HuH-7.5 (cell line): ENCODE data around the gene PROK2.

Experiments used
- DNase-seq: peaks from one replicate; pipeline ENCODE4 v3.0.0; 2011; ENCODE audit warnings: low spot score

The PROK2 gene

GRCh38 chr3:71786551-71786950 lies 1.6 kb upstream of the PROK2 start:
- DNase-seq, result no peak

DNA sequence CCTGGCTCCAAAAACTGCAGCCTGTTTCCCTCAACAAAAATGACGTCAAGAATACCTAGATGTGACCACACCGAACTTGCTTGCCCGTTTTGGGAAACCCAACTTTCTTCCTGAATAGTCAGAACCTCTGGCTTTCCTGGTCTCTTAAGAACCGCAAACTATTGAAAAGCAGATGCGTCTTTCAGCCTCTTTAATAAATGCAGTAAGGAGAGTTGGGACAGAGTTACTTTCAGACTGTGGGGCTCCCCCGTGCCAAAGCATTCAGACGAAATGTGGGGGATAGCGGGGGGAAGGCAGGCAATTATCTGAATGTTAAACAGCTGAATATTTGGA lies 1.2 kb upstream of the PROK2 start:
- no peak for DNase-seq

- no peak for DNase-seq
Observed at GRCh38 chr3:71785532-71786216, 726 bp upstream of the PROK2 start.

- no peak for DNase-seq
Observed at GRCh38 chr3:71784201-71784913, 591 bp downstream of the PROK2 start.

- DNase-seq, result no peak
Observed at GRCh38 chr3:71783152-71783551, 1.8 kb downstream of the PROK2 start.

- DNase-seq, result no peak
Observed at GRCh38 chr3:71780430-71780829, 4.5 kb downstream of the PROK2 start.

- no peak for DNase-seq
Observed at GRCh38 chr3:71779674-71780377, 5.1 kb downstream of the PROK2 start.

DNA sequence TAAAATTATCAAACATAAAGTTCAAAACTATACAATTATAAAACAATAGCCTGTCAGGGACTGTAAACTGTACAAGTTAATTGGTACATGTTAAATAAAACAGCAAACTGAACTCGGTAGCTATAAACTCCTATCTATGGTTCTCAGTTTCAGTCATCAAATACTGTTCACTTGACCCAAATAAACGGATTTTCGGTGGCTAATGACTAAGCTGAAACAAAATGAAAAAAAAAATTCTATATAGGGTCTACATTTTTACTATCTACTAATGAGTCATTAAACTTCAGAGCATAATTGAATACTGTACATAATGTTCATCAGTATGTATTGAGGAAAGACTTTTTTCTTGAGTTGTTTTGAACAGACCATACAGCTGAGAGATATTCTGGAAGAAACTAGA lies 6.6 kb downstream of the PROK2 start:
- DNase-seq, result no peak

- DNase-seq, result no peak
Observed at GRCh38 chr3:71776538-71776937, 8.4 kb downstream of the PROK2 start.

DNA sequence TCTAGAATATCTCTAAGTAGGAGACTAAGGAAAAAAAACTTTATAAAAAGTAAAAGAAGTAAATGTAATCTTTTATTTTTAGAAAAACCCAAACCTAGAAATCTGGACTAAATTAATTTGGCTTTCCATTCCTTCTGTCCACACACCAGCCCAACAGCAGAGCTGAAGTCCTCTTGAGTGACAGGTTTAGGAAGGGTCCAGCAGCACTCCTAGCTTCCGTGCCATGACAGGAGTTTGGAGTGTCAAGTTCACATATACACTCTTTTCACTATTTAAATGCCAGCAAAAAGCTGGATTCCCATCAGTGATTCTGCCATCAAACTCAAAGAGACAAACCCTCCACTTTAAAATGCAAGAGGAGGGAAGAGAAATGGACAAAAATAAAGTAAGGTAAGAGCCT lies 13.1 kb downstream of the PROK2 start:
- no peak for DNase-seq

DNA sequence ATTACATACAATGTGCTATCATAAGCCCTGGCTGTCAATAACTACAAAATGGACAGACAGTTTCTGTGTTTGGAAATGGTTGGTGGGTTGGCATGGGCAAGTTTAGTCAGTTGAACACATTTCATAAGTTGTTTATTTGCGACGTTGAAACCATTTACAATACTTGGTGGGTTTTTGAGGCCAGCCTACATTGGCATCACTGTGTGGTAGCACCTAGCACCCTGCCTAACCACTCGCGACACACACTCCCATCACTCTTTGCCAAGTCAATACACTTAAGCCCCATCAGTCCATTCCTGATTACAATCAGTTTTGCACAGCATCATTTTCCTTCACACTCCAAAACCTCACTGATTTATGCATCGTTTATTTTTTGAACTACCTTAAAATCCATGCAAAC lies 13.8 kb downstream of the PROK2 start:
- no peak for DNase-seq

- no peak for DNase-seq
Observed at GRCh38 chr3:71763426-71763825, 21.5 kb downstream of the PROK2 start.

DNA sequence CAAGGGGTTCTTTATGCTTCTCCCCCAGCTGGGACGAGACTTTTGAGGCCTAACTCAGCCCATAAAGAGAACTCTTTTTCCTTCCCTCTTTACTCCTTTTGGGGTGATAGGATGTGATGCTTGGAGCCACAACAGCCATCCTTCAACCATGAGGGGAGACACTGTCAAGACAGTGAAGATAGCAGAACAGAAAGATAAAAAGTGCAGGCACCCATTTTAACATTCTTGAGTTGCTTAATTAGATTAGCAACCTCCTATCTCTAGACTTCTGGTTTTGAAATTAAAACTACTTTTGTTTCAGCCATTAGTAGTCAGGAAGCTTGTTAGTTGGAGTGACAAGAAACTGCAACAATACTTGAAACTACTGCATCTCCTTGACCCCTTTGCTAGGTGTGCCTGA lies 24.8 kb downstream of the PROK2 start:
- no peak for DNase-seq

DNA sequence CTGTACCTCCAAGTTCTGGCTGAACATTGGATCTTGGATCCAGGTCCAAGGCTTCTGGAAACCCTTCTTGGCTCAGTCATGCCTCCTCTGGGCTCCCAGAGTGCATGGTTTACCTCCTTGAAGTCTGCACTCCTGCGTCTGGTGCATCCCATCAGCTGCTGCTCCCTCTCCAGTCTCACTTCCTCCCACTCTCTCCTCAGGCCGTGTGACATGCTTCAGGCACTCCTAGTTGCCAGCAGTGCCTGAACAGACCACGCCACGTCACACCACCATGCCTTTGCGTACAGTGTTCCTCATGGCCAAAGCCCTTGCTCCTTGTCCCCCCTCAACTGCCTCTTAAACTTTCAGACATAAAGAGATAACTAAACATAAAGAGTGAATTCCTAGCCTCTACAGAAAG lies 25.5 kb downstream of the PROK2 start:
- no peak for DNase-seq

- no peak for DNase-seq
Observed at GRCh38 chr3:71758091-71758490, 26.9 kb downstream of the PROK2 start.

DNA sequence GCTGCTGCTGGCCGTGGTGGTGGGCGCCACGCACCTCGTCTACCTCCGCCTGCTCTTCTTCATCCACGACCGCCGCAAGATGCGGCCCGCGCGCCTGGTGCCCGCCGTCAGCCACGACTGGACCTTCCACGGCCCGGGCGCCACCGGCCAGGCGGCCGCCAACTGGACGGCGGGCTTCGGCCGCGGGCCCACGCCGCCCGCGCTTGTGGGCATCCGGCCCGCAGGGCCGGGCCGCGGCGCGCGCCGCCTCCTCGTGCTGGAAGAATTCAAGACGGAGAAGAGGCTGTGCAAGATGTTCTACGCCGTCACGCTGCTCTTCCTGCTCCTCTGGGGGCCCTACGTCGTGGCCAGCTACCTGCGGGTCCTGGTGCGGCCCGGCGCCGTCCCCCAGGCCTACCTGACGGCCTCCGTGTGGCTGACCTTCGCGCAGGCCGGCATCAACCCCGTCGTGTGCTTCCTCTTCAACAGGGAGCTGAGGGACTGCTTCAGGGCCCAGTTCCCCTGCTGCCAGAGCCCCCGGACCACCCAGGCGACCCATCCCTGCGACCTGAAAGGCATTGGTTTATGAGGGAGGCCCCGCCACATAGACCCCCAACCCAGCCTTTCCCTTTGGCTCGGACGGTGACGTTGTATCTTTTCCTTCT lies 30.2 kb downstream of the PROK2 start:
- DNase-seq, result no peak

GRCh38 chr3:71753701-71754609 lies 31.0 kb downstream of the PROK2 start, which contains the start of gene GPR27:
Gene GPR27, plus strand, starts transcription at chr3:71753855. Its CDS starts 195 bp downstream, at chr3:71754050.
- peak; percentile 27 for DNase-seq

DNA sequence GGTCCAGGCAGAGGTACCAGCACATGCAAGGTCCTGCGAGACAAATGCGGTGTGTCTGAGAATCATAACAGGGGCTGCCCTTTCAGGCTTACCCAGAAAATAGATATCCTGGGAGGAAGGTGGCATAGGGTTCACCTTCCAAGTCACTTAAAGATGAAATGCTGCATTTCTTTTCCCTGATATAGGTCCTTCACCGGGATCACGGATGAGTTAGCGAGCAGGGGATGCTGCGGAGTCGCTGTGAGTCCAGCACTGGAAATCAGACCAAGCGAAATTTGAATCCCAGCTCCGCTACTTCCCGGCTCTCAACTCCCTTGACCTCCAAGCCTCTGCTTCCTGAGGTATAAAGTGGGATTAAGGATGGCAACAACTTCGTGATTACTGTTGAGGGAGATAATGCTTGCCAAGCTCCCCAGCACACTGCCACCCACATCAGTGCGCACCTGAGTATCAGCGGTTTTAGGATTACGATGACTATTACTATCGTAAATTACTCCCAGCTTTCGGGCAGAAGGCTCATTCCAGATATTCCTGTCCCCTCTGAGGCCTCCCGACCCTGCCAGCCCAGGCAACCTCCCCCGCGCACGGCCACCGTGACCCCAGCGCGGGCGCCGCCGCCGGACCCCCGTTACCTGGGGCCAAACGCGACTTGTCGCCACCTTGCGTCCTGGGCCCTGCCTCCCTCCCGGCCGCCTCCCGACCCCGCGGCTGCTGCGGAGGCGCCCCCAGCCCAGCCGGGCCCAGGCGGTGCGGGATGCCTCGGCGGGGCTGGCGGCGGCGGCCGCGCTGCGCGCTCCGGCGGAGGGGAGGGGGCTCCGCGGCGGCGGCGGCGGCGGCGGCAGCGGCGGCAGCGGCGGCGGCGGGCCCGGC lies 31.9 kb downstream of the PROK2 start:
- DNase-seq, result no peak

DNA sequence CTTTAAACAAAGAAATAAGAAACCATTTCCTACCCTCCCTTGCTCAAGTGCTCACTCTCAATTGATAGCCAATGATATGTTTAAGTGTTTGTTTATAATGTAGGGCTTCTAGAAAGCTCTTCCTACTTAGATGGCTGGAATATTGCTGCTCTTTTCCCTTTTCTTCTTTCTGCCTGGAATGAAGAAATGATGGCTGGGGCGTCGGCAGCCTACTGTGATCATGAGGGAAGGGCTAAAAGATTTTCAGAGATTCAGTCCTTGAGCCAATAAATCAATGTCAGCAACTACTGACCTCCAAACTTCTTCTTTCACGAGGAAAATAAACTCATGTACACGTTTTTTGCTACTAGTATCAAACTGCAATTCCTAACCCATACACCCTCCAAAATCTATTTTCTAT lies 33.3 kb downstream of the PROK2 start:
- DNase-seq, result no peak

- DNase-seq, result no peak
Observed at GRCh38 chr3:71744738-71745137, 40.2 kb downstream of the PROK2 start.

- DNase-seq, result no peak
Observed at GRCh38 chr3:71742621-71743020, 42.3 kb downstream of the PROK2 start.
